ENCODE results near the gene STK11.

STK11 gene

GRCh38 chr19:1220477-1220930, 14.9 kb downstream of the STK11 start:
- TF ChIP-seq FOXM1 (IDR thresholded peaks at IDR 0.05; ENCODE audit: borderline replicate concordance, low read depth): no peak
- TF ChIP-seq RAD21 (IDR thresholded peaks at IDR 0.05; ENCODE audit: low read depth): no peak
- no peak for TF ChIP-seq CEBPB (IDR thresholded peaks at IDR 0.05)
- no peak for TF ChIP-seq EP300 (IDR thresholded peaks at IDR 0.05; ENCODE audit: borderline replicate concordance)
- TF ChIP-seq NFIC (IDR thresholded peaks at IDR 0.05): no peak
- no peak for TF ChIP-seq YY1 (IDR thresholded peaks at IDR 0.05; ENCODE audit: low read depth)
- TF ChIP-seq TEAD4 (IDR thresholded peaks at IDR 0.05): no peak
- no peak for TF ChIP-seq TCF12 (IDR thresholded peaks at IDR 0.05; ENCODE audit: low read depth)
- TF ChIP-seq TAF1 (IDR thresholded peaks at IDR 0.05; ENCODE audit: low read depth): no peak
- TF ChIP-seq EGR1 (IDR thresholded peaks at IDR 0.05): no peak

GRCh38 chr19:1220976-1221903, 15.7 kb downstream of the STK11 start:
- TF ChIP-seq RAD21 (IDR thresholded peaks at IDR 0.05; ENCODE audit: low read depth) (peak; percentile 54), EP300 (IDR thresholded peaks at IDR 0.05; ENCODE audit: borderline replicate concordance) (no peak)

GRCh38 chr19:1221904-1222255, 16.3 kb downstream of the STK11 start:
- TF ChIP-seq TAF1 (IDR thresholded peaks at IDR 0.05; ENCODE audit: low read depth) (no peak), MAX (IDR thresholded peaks at IDR 0.05) (no peak), FOXM1 (IDR thresholded peaks at IDR 0.05; ENCODE audit: borderline replicate concordance, low read depth) (no peak), NFIC (IDR thresholded peaks at IDR 0.05) (no peak), EP300 (IDR thresholded peaks at IDR 0.05; ENCODE audit: borderline replicate concordance) (no peak), TCF12 (IDR thresholded peaks at IDR 0.05; ENCODE audit: low read depth) (no peak), TEAD4 (IDR thresholded peaks at IDR 0.05) (no peak)
- TF ChIP-seq, protein P1, sequence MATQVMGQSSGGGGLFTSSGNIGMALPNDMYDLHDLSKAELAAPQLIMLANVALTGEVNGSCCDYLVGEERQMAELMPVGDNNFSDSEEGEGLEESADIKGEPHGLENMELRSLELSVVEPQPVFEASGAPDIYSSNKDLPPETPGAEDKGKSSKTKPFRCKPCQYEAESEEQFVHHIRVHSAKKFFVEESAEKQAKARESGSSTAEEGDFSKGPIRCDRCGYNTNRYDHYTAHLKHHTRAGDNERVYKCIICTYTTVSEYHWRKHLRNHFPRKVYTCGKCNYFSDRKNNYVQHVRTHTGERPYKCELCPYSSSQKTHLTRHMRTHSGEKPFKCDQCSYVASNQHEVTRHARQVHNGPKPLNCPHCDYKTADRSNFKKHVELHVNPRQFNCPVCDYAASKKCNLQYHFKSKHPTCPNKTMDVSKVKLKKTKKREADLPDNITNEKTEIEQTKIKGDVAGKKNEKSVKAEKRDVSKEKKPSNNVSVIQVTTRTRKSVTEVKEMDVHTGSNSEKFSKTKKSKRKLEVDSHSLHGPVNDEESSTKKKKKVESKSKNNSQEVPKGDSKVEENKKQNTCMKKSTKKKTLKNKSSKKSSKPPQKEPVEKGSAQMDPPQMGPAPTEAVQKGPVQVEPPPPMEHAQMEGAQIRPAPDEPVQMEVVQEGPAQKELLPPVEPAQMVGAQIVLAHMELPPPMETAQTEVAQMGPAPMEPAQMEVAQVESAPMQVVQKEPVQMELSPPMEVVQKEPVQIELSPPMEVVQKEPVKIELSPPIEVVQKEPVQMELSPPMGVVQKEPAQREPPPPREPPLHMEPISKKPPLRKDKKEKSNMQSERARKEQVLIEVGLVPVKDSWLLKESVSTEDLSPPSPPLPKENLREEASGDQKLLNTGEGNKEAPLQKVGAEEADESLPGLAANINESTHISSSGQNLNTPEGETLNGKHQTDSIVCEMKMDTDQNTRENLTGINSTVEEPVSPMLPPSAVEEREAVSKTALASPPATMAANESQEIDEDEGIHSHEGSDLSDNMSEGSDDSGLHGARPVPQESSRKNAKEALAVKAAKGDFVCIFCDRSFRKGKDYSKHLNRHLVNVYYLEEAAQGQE (IDR thresholded peaks at IDR 0.05; ENCODE audit: low read depth): no peak

DNA sequence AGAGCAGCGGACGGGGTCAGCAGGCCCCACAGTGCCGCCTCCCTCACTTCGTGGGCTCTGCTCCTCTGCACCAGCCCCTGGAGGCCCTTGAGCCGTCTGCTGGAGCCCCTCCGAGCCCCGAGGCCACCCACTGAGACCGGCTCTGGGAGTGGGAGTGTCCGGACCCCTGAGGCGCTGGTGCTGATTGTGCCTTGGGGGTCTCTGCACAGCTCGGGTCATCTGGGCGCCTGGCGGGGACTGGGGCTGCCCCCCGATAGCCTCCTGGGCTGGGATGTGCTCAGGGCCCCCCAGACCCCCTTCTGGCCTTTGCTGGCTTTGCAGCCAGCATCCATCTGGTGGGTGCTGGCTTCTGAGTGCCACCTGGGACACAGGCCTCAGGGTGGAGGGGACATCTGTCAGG, 16.8 kb downstream of the STK11 start:
- TF ChIP-seq CREB1 (IDR thresholded peaks at IDR 0.05; ENCODE audit: low read depth): no peak
- no peak for TF ChIP-seq YY1 (IDR thresholded peaks at IDR 0.05; ENCODE audit: low read depth)
- TF ChIP-seq, protein P2, sequence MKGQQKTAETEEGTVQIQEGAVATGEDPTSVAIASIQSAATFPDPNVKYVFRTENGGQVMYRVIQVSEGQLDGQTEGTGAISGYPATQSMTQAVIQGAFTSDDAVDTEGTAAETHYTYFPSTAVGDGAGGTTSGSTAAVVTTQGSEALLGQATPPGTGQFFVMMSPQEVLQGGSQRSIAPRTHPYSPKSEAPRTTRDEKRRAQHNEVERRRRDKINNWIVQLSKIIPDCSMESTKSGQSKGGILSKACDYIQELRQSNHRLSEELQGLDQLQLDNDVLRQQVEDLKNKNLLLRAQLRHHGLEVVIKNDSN (IDR thresholded peaks at IDR 0.05): no peak
- TF ChIP-seq CEBPB (IDR thresholded peaks at IDR 0.05): no peak
- TF ChIP-seq, protein P1 (IDR thresholded peaks at IDR 0.05; ENCODE audit: low read depth): no peak
- no peak for TF ChIP-seq ZBTB7A (IDR thresholded peaks at IDR 0.05; ENCODE audit: low read depth)
- no peak for TF ChIP-seq EGR1 (IDR thresholded peaks at IDR 0.05)
- TF ChIP-seq TAF1 (IDR thresholded peaks at IDR 0.05; ENCODE audit: low read depth): no peak
- TF ChIP-seq FOXM1 (IDR thresholded peaks at IDR 0.05; ENCODE audit: borderline replicate concordance, low read depth): no peak
- TF ChIP-seq EP300 (IDR thresholded peaks at IDR 0.05; ENCODE audit: borderline replicate concordance): no peak
- no peak for TF ChIP-seq RAD21 (IDR thresholded peaks at IDR 0.05; ENCODE audit: low read depth)
- TF ChIP-seq MAX (IDR thresholded peaks at IDR 0.05): no peak
- TF ChIP-seq TEAD4 (IDR thresholded peaks at IDR 0.05): no peak
- TF ChIP-seq TCF12 (IDR thresholded peaks at IDR 0.05; ENCODE audit: low read depth): no peak
- TF ChIP-seq NFIC (IDR thresholded peaks at IDR 0.05): no peak

DNA sequence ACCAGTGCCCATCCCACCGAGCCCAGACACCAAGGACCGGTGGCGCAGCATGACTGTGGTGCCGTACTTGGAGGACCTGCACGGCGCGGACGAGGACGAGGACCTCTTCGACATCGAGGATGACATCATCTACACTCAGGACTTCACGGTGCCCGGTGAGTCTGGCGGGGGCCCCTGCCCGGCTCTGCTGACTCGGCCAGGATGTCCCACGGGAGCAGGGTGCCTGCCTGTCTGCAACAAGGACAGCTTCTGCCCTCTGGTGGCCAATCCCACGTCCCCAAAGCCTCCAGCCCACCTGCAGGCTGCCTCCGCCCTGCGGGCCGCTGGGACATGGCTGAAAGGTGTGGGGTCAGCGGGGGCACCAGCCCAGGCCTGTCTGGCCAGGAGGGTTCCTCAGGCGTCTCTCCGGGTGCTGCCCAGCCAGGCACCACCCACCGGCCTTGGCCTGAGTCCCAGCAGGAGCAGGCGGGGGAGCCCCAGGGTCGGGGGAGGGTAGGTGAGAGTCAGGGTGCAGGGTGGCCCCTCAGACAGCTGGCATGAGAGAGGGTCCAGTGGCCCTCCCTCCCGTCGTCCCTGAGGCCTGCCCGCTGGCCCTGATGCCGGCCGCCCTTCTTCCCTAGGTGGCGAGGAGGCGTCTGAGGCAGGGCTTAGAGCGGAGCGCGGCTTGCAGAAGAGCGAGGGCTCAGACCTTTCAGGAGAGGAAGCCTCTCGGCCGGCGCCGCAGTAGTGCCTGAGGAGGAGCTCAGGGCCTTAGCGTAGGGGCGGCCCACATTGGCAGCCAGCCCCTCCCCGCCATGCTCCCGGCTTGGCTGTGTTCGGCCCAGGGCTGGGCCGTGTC, 17.7 kb downstream of the STK11 start:
- no peak for TF ChIP-seq NFIC (IDR thresholded peaks at IDR 0.05)
- TF ChIP-seq MAX (IDR thresholded peaks at IDR 0.05): no peak
- no peak for TF ChIP-seq FOXM1 (IDR thresholded peaks at IDR 0.05; ENCODE audit: borderline replicate concordance, low read depth)
- no peak for TF ChIP-seq CREB1 (IDR thresholded peaks at IDR 0.05; ENCODE audit: low read depth)
- no peak for TF ChIP-seq TCF12 (IDR thresholded peaks at IDR 0.05; ENCODE audit: low read depth)
- no peak for TF ChIP-seq TEAD4 (IDR thresholded peaks at IDR 0.05)
- TF ChIP-seq RAD21 (IDR thresholded peaks at IDR 0.05; ENCODE audit: low read depth): peak; percentile 35; the same call in 1 of the 2 replicates

Measured in Ishikawa (cell line).